Stimulated activated CD8-positive, alpha-beta memory T cell treated with anti-CD3 and anti-CD28 coated beads, Interleukin-2, amount 100 ng/mL, for 1 hour (primary cell): Measurements from ENCODE around the gene DIP2A.
"Not testable (repeated sequence)": the region's sequence is repeated elsewhere in the genome, so short reads cannot be mapped to it uniquely, and the experiment has no call there.

Experiments used
- DNase-seq, 2 donors: peaks; one replicate each; pipeline ENCODE4 v3.0.0-alpha.2; 2020; ENCODE audit warnings: low read depth in 2 of 2

Gene DIP2A

DNA sequence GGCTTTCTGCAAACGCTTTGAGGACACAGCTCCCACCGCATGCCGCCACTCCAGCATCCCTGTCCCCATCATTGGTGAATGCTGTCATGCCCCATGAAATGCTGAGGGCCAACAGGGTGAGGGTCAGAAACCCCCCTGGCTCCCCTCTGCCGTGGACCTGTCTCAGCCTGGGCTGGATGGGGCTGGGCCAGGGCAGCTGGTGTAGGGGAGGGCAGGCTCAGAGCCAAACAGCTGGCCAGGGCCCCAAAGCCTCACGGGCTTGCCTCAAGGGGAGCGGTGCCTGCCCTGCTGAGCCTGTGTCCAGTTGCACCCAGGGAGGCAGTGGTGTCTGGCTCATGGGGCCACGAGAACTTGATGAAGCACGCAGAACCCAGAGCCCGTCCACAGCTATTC, 96.5 kb downstream of the DIP2A start:
- DNase-seq, result no peak

DNA sequence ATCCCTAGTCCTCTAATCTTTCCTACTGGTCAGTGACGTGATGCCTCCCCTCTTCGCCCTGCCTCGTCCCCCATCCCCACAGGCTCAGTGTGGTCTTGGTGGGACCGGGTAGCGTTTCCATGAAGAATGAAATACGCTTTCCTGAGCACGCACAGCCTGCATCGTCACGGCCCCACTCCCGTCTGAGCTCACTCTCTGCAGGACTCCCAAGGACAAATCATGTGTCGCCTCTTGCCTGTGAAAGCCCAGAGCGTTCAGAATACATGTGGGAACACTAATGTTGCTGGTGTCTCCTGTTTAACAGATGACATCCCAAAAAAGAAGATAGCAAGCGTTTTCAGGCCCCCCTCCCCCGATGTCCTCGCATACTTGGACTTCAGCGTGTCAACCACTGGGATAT, 97.0 kb downstream of the DIP2A start:
- no peak for DNase-seq

DNA sequence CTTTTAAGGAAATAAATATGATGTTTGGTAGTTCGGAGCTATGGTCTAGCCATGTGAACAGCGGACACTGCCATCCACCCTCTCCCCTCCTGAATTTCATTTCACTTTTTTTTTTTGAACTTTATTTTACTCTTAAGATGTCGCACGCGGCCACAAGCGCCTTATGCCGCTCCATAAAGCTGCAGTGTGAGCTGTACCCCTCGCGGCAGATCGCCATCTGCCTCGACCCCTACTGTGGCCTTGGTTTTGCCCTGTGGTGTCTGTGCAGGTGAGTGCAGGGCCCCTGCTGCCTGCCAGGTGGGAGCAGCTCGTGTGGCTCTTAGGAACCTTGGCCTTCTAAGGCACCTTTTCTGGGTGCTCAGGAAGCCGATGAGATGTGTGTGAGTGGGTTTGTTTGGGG, 98.1 kb downstream of the DIP2A start:
- no peak for DNase-seq

DNA sequence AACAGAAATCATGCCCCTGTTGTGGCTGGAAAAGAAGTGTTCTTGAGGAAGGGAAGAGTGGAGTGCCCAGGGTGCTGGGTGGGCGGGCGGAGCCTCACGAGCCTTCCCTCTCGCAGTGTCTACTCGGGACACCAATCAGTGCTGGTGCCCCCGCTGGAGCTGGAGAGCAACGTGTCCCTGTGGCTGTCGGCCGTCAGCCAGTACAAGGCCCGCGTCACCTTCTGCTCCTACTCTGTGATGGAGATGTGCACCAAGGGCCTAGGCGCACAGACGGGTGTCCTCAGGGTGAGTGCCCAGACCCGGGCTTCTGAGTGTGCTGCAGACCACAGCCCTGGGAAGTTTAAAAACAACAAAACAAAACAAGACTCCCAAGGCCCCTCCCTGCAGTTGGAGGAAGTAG, 98.8 kb downstream of the DIP2A start:
- no peak for DNase-seq

DNA sequence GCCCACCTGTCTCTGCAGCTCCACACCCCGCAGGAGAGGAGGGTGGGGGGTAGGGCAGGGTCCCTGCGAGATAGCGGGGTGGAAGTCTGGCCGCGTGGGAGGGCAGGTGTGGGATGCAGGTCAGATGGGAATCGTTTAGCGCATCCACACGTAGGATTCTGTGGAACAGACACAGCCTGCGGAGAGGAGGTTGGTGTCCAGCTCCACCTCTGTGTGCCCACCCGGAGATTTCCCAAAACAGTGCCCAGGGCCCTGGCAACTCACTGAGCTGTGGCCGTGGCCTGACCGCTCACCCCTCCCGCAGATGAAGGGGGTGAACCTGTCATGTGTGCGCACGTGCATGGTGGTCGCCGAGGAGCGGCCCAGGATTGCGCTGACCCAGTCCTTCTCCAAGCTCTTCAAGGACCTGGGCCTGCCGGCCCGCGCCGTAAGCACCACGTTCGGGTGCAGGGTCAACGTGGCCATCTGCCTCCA, 99.3 kb downstream of the DIP2A start:
- no peak for DNase-seq

DNA sequence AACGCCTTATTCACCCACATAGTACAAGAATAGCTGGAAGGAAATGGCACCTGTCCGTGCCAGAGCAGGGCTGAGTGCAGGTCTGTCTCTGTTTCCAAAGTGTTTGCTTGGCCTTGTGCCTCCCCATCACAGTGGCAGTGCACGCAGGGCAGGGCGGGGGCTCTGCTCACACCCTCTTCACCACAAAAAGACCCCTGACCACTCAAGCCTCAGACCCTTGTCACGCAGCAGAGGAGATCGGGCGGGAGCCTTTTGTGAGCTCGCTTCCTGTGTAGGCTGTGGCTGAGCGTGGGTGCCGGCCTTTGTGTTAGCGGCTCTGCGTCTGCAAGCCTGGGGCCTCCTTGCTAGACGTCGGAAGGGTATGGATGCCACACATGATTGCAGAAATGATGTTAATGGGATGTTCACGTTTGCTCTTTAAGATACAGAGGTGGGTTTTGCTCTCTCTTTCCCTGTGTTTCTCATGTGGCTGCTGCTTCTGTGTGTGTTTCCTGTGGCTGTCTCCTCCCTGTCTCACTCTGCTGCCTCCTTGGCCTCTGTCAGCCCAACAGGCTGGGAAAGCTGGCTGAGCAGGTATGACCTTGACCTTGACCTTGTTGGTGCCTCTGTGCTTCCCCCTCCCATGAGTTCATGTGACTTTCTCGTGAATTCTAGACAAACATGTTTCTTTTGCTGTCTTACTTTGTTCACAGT, 100.7 kb downstream of the DIP2A start:
- peak in 1 of 2 donors; percentile 31 for DNase-seq

DNA sequence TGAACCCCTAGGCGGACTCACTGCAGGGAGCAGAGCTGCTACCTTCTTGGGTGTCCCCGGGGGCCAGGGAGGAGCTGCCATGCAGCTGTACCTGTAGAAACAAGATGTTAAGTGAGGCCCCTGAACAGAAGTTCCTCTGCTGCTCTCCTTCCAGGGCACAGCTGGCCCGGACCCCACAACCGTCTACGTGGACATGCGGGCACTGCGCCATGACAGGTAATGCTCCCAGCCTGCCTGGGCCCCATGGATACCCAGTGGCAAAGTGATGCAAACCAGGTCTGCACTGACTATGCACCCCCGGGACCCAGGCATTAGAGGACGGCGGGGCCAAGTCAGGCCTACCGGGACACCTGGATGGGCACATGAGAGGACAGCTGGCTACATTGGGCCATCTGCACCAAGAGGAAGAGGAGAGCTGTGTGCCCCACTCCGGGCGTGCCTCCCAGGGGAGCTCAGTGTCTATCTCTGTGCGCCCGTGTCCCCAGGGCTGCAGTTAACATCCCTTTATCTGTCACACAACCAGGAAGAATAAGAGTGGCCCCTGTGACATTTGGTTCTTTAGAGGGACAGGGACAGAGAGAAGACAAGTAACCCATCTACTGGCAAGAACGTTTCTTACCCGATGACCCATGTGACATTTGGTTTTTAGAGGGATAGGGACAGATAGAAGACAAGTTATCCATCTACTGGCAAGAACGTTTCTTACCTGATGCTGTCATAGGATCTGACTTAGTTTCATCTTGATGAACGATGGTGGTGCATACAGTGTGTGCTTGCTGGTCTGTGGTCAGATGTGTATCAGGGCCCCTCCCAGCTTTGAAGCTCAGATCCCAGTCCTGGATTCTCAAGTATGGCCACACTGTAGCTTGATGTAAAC, 102.1 kb downstream of the DIP2A start:
- no peak for DNase-seq

DNA sequence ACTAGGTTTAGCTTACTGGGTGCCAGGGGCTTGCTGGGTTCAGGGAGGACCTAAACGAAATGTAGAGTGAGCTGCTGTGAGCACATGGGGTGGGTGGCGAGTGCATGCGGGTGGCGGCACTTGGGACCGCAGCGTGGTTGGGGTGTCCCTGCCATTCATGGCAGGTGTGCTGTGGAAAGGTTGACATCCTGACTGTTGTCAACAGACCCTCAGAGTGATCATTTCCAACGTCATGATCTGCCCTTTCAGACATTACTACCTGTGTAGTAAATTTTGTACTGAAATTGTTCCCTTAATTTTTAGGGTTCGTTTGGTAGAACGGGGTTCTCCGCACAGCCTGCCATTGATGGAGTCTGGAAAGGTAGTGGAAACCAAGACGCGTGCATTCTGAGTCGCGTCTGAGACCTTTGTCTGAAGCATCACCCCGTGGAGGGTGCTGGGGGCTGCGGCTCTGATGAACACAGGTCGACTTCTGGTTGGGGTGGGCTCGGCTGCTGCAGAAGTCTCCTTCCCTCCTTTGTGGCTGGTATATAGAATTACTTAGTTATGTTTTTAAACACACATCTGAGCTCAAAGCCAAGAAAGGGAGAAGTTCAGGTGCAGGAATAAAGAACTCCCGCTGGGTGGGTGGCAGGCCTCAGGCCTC, 102.9 kb downstream of the DIP2A start:
- no peak for DNase-seq

DNA sequence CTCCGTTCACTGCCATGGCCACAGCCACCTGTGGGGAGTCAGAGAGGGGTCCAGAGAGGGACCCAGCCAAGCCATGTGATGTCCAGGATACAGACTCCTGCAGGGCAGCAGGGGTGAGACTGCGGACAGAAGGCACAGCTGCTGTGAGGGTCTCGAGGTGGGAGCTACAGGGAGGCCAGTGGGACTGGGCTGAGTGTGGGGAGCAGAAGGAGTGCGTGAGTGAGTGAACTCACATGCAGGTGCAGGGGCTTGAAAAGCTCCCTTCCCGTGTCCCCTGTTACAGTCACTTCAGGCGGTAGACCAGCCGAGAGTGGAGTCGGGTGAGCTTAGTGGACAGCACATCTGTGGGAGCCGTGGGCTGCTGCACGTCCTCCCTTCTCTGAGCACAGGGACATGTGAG, 103.8 kb downstream of the DIP2A start:
- no peak for DNase-seq

DNA sequence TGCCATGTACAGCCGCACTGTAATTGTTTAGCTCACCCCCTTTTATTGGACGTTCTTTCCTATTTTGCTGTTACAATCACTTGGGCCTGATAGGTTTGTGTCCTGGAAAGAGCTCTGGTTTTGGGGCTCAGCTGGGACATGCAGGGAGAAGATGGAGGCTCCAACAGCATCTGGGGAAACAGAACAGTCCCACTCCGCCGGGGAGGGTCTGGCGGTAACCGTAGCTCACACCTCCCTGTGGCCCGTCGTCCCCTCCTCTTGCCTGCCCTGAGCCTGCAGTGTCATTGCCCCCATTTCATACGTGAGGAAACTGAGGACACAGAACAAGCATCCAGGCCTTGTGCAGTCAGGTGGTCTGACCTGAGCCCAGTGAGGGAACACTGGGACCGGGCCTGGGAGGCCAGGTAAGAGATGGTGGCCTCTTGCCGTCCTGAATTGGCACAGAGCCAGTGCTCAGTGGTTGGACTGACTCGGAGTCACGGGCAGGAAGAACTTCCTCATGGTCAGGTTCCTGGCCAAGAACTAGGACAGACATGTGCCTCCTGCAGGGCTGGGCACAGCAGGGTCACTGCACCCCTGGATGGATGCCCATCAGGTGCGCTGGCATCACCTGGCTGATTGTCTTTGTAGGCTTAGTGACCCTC, 104.4 kb downstream of the DIP2A start:
- no peak for DNase-seq

DNA sequence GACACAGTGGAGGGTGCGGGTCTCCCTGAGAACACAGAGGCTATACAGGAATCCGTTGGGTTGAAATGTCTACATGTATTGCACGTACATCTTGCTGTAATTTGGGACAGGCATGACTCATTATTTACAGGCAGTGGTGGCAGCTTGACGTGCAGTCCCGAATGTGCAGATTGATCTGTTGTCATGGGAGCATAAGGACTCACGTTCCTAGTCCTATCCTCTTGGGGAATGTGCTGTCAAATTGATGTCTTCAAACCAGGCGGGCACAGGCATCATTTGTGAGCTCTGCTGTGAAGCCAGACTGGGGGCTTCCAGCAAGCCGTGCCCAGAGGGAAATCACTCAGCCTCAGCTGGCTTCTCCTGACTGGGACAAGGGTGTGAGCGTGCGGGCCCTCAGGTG, 105.7 kb downstream of the DIP2A start:
- DNase-seq, result no peak

DNA sequence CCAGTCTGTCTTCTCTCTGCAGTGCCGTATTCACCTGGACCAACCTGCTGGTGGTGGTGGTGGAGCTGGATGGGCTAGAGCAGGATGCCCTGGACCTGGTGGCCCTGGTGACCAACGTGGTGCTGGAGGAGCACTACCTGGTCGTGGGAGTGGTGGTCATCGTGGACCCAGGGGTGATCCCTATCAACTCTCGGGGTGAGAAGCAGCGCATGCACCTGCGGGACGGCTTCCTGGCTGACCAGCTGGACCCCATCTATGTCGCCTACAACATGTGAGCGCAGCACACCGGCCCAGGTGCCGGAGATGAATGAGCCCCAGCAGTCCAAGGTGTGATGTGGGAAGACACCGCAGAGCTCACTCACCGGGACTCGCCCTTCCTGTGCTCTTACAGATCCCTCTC, 108.7 kb downstream of the DIP2A start:
- DNase-seq, result no peak

DNA sequence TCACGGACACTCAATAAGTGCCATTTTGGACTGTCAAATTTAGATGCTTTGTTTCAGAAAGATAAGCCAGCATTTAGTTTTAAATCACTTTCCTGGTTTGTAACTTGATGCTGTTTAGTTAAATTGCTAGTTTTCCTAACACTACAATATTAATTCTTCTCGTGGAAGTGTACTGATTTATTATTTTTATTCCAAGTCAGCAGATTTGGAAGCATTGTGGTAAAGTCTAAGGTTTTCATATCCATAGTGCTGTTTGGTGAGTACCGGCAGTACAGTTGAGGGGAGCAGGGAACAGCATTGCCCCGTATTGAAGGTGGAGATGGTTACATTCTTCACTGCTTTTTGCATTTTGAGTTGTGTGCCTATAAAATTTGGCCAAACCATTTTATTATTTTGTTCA, 109.9 kb downstream of the DIP2A start:
- DNase-seq, result no peak

DNA sequence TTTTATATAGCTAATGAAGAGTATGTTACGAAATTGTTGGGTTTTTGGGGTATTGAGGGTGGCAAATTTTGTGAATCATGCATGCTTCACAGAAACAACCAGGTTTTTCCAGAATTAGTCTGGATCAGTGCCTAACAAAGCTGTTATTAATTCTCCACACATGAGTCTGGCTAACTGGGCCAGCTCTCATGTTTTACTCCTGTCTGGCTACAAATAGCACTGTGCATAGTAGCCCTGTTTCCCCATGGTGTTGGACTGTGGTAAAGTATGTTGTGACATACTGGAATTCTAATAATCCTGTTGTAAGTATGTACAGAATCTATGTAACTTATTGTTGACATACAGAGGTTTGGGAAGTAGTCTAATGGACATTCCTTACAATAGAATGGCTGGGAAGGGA, 110.4 kb downstream of the DIP2A start:
- DNase-seq, result no peak

DNA sequence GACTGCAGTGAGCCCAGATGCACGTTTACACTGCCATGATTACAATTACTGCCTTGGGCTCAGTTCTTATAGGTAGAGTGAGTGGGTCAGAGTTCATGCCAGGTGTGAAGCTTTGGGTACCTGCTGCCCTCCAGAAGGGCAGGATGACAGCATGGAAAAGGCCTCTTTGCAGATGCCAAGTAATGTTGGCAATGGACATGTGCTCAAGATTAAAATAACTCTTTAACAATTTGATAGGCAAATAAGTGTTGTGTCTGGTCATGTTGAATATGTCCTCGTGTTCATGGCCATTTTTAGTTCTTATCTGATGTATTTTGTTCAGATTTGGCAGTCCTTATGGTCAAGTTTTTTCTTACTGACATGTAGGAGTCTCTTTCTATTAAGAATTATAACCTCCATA, 111.4 kb downstream of the DIP2A start:
- DNase-seq, result no peak

DNA sequence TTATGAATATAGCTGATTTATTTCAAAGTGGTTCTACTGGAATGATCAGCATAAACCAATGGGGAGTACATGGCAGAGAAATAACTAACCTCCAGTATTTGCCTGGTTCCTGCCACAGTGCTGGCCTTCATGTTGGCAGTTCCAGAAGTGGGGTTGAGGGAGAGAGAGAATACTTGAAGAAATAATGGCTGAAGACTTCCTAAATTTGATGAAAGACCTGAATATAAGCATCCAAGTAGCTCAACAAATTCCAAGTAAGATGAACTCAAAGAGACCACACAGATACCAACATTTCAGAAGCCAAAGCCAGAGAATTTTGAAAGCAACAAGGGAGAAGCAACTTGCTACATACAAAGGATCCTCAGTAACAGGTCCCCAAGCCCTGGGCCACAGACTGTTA, 111.9 kb downstream of the DIP2A start:
- no peak for DNase-seq

DNA sequence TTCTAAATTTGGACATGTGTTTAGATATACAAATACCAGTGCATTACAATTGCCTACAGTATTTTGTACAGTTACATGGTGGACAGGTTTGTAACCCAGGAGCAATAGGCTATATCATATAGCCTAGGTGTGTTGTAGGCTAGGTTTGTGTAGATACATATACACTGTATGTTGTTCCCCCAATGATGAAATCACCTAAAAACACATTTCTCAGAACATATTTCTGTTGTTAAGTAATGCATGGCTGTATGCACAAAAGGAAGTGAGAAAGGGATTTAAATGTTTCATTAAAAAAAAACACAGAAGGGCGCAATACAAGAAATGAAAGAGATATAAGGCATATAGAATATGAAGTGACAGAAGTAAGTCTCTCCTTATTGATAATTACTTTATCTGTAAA, 114.2 kb downstream of the DIP2A start:
- DNase-seq, result no peak

DNA sequence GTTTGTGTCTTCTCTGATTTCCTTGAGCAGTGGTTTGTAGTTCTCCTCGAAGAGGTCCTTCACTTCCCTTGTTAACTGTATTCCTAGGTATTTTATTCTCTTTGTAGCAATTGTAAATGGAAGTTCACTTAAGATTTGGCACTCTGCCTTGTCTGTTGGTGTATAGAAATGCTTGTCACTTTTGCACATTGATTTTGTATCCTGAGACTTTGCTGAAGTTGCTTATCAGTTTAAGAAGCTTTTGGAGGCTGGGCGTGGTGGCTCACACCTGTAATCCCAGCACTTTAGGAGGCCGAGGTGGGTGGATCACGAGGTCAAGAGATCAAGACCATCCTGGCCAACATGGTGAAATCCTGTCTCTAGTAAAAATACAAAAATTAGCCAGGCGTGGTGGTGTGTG, 119.1 kb downstream of the DIP2A start:
- not testable (repeated sequence) for DNase-seq

DNA sequence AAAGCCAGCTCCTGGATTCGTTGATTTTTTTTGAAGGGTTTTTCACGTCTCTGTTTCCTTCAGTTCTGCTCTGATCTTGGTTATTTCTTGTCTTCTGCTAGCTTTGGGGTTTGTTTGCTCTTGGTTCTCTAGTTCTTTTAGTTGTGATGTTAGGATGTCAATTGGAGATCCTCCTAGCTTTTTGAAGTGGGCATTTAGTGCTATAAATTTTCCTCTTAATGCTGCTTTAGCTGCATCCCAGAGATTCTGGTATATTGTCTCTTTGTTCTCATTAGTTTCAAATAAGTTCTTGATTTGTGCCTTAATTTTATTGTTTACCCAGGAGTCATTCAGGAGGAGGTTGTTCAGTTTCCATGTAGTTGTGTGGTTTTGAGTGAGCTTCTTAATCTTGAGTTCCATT, 120.7 kb downstream of the DIP2A start:
- not testable (repeated sequence) for DNase-seq

DNA sequence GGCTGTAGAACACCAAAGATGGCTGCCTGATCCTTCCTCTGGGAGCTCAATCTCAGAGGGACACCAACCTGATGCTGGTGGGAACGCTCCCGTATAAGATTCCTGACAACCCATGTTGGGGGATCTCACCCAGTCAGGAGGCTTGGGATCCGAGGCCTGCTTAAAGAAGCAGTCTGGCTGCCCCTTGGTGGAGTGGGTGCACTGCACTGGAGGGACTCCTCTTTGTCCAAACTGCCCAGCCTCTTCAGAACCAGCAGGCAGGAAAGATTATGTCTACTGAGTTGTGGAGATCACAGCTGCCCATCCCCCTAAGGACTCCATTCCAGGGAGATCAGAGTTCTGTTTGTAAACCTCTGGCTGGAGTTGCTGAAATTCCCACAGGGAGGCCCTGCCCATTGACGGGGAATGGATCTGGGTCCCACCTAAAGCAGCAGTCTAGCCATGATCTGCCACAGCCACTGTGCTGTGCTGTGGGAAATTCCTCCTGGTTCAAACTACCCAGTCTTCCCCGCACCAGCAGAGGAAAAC, 123.2 kb downstream of the DIP2A start:
- no peak for DNase-seq

DNA sequence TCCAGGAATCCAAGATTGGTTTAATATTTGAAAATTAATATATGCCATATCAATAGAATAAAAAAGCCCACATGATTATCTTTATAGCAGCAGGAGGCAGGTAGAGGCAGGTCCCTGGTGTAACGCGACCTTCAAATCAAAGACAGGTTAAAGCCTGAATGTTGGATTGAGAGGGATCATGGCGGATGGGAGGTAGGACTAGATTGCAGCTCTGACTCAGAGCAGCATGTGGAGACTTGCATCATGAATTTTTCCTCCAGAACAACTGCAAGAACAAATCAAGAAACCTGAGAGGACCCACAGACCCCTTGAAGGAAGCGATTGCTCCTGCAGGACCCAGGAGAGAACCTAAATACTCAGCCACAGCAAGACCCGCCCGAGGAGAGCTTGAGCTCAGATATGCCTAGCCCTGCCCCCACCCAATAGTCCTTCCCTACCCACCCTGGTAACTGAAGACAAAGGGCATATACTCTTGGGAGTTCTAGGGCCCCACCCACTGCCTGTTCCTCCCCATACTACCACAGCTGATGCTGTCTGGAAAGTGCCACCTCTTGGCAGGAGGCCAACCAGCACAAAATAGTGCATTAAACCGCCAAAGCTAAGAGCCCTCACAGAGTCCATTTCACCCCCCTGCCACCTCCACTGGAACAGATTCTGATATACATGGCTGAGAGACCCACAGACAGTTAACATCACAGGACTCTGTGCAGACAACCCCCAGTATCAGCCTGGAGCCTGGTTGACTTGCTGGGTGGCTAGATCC, 126.7 kb downstream of the DIP2A start:
- DNase-seq, result no peak
